Choroid plexus epithelial cell (primary cell): Measurements from ENCODE around the gene RERE.

Experiments
- DNase-seq: peaks from one replicate; pipeline ENCODE4 v3.0.0-alpha.2; 2010; ENCODE audit warnings: low read depth
- H3K4me3 ChIP-seq: 2 replicates; pipeline ENCODE4 v1.5.1; 2011; ENCODE audit warnings: low read depth, mild to moderate bottlenecking, control low read depth, low read length, moderate library complexity
- CTCF ChIP-seq: conservative IDR thresholded peaks from 2 replicates; pipeline ENCODE4 v1.5.1; 2011; ENCODE audit warnings: low read depth, mild to moderate bottlenecking, control low read depth, inconsistent platforms, low read length, moderate library complexity

The RERE gene

DNA sequence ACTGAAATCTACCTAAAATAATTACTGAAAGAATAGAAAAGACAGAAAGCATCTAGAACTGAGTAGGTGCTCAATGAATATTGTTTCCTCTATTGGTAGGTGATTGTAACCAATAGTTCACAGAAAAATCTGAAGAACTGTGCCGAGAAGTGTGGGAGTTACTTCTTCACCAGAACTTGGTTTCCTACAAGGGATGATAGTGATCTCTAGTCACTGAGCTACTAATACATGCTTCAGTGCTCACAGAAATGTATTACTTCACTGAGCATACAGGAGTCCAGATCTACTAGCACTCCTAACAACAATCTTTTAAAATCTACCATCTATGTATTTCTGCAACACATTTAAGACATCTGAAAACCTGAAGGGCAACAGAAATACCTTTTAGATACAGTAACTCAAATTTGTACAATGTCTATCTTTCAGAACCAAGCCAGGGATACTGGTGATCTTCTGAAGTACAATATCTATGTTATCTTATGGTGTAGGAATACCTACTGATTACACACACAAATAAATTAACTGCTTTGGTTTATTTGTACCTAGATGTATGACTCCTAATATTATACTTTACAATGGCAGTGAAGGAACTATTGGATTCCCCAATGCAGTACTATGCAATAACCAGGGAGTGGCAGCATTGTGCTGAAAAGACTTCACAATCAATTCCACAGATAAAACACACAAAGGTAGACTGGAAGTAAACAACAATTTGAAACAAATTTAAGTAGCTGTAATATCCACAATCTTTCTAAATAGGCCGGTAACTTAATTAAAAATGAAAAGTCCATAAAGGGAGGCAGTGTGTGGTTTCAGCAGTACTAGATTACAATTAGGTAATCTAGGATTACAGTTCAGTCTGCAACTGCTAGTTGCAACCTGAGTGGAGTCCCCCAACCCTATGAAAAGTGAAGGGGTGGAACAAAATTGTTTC lies 256.6 kb downstream of the RERE start:
- TF ChIP-seq CTCF, result peak; percentile 83
- no peak overlapping the region for H3K4me3 ChIP-seq
- DNase-seq, result peak; percentile 74

DNA sequence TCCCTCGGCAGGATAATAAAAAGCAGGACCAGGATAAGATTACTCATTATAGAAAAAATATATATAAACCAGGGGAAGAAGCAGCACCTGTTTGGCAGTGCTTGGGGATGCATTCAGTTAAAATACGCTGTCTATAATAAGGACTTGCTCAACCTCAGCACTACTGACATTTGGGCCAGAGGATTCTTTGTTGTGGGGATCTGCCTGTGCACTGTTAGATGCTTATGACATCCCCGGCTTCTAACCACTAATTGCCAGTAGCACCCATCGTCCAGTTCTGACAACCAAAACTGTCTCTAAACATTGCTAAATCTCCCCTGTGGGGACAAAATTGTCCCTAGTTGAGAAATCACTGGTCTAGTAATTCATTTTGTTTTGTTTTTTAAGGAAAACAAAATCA lies 257.4 kb downstream of the RERE start:
- TF ChIP-seq CTCF, result no peak
- no peak for DNase-seq

GRCh38 chr1:8555582-8555981 lies 261.9 kb downstream of the RERE start:
- DNase-seq, result no peak
- TF ChIP-seq CTCF, result no peak
- H3K4me3 ChIP-seq, result no peak overlapping the region

More for the DNA sequence above, 257.4 kb downstream of the RERE start:
- H3K4me3 ChIP-seq, result no peak overlapping the region

GRCh38 chr1:8554956-8555534 lies 262.4 kb downstream of the RERE start:
- peak; percentile 72 for DNase-seq
- no peak for TF ChIP-seq CTCF
- no peak overlapping the region for H3K4me3 ChIP-seq

GRCh38 chr1:8552820-8553397 lies 264.5 kb downstream of the RERE start:
- TF ChIP-seq CTCF, result no peak

DNA sequence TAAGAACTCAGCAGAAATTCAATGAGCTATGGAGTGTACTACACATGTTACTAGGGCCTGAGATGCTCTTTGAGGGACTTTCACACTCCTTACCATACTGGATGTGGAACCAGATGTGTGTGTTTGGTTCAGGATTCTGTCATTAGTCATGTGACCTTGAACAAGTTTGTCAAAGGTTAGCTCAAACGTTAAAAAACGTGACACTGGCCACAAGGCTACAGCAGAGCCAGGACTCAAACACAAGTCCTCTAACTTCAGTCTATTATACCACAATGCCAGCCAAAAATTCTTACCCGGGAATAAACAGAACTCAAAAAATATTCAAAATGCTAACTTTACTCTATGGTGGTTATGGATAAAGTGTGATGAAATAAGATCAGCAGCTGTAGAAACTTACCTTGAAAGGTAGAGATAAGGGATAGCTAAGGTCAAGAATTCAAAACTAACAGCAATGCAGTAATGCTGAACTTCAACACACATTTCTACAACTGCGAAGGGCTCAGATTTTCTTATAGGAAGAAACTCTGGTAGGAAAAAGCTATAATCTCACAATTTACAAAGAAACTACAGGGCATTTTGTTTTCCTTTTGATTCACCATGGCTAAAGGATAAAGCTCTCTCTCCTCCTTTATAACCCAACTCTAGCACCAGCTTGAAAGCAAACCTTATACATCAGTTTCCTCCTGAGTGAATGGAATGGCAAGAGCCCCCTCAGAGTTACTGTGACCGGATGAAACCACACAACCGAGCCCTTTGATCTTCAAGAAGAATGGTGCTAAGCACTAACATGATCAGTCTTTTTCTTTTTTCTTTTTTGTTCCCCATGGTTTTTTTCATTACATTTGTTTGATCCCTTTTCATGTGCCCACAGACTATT lies 265.6 kb downstream of the RERE start:
- no peak for DNase-seq
- no peak overlapping the region for H3K4me3 ChIP-seq
- TF ChIP-seq CTCF, result no peak

More at GRCh38 chr1:8552820-8553397, 264.5 kb downstream of the RERE start:
- DNase-seq, result no peak
- no peak overlapping the region for H3K4me3 ChIP-seq
